GM19455 (cell line): ENCODE measurements around the gene TIPARP.
"Not testable (repeated sequence)": the region's sequence is repeated elsewhere in the genome, so short reads cannot be mapped to it uniquely, and the experiment has no call there.

ENCODE experiments used
- ATAC-seq: cut with Tn5 transposase; IDR thresholded peaks from one replicate; pipeline ENCODE4 v1.9.1; 2021; ENCODE audit not compliant: unreplicated experiment

The TIPARP gene

DNA sequence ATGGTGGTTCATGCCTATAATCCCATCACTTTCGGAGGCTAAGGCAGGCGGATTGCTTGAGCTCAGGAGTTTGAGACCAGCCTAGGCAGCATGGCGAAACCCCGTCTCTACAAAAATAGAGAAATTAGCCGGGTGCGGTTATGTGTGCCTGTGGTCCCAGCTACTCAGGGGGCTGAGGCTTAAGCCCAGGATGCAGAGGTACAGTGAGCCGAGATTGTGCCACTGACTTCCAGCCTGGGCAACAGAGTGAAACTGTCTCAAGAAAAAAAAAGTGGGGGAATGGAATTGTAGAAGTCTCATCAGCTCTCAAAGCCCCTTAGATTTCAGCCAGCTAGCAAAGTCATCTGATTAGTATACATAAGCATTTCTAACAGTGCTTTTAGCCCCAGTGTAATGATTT, 33.2 kb downstream of the TIPARP start:
- ATAC-seq, result no peak

DNA sequence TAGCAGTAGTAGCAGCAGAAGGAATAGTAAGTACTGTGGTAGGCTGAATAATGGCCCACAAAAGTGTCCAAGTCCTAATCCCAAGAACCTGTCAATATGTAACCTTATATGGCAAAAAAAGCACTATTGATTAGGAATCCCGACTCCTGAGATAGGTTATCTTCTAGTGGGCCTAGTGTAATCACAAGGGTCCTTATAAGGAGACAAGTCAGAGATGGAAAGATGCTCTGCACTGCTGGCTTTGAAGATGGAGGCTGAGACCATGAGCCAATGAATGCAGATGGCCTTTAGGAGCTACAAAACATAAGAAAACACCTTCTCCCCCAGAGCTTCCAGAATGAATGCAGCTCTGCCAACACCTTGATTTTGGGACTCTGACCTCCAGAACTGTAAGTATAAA, 36.0 kb downstream of the TIPARP start:
- no peak for ATAC-seq

DNA sequence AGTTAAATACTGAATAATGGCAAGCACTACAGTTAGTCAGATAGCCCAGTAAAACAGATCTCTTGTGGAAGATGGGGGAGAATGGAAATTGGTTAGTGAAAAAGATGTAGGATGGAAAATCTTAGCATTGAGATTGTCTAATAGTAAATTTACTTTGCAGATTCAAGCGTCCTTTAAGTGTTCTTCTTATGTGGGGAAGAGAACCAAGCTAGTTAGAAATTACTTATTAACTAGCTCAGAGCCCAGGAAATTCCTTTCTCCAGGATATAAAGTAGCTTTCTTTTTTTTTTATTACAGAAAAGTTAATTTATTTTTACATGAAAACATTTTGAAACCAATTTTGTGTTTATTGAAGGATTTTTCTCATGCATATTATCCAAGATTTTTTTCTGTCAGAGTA, 36.7 kb downstream of the TIPARP start:
- ATAC-seq, result no peak

DNA sequence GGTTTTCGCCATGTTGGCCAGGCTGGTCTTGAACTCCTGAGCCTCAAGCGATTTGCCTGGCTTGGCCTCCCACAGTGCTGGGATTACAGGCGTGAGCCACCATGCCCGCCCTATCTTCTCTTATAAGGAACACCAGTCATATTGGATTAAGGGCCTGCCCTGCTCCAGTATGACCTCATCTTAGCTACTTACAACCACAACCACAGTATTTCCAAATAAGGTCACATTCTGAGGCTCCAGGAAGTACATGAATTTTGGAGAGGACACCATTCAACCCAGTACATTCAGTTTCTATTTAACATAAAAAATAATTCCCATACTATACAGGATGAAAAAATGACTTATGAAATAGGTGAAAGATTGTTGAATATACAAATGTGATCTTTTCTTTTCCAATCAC, 37.6 kb downstream of the TIPARP start:
- not testable (repeated sequence) for ATAC-seq

DNA sequence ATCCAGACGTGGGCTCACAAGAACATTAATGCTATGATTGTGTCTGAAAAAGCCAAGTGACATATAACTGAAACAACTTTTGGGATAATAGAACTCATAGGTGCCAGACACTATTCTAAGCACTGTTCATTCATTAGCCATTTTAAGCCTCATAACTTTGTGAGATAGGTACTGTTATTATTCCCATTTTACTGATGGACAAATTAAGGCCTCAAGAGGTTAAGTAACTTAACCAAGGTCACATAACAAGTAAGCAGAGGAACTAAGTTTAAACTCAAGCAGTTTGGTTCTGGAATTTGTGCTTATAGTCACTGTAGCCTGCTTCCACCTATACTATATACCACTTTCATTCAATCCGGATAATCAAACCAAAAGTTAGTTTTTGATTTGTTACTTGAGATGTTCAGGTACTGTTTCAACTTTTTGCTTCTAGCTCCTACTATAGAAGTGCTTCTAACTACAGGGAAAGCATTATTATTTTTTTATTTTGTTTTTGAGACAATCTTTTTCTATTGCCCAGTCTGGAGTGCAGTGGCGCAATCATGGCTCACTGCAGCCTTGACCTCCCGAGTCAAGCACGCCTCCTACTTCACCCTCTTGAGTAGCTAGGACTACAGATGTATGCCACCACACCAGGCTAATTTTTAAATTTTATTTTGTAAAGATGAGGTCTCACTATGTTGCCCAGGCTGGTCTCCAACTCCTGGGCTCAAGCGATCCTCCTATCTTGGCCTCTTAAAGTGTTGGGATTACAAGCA, 41.9 kb downstream of the TIPARP start:
- no peak for ATAC-seq

DNA sequence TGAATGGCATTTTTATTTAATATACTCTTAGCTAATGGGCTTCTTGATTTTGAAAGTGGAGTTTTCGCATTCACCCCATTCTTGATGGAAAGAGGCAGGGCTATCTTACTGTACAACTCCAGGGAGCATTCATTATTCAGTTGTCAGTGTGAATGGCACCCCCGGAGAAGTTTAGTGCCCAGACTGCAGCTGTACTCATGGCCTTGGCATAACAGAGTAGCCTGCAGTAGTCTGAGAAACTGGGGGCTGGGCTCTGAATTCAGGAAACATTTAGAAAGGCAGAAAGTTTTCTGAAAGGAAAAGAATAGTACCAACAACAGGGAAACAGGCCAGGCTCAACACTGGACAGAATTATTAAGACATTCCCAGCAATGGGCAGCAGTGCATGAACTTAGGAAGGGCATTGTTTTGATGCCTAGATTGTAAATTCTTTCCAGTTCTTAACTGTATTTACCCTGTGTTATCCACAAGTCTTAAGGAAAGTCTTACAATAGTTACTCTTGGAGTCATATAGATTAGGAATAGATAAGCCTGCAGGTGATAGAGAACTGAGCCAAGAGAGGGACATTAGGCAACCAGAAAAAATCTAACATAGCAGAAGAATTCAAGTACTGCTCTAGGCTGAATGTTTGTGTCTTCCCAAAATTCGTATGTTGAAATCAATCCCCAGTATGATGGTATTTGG, 44.4 kb downstream of the TIPARP start:
- ATAC-seq, result no peak

DNA sequence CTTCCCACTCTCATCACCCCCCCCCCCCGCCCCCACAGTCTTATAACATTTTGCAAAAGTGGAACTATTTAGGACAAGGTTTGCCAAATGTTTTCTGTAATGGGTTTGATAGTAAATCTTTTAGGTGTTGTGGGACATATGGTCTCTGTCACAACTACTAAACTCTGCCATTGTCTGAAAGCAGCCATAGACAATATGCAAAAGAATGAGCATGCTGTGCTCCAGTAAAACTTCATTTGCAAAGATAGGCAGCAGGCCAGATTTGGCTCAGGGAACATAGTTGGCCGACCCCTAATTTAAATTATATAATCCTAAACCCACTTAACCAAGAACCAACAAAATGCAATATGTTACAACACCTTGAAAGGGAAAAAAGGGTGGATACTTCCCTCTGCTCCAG, 46.4 kb downstream of the TIPARP start:
- no peak for ATAC-seq

DNA sequence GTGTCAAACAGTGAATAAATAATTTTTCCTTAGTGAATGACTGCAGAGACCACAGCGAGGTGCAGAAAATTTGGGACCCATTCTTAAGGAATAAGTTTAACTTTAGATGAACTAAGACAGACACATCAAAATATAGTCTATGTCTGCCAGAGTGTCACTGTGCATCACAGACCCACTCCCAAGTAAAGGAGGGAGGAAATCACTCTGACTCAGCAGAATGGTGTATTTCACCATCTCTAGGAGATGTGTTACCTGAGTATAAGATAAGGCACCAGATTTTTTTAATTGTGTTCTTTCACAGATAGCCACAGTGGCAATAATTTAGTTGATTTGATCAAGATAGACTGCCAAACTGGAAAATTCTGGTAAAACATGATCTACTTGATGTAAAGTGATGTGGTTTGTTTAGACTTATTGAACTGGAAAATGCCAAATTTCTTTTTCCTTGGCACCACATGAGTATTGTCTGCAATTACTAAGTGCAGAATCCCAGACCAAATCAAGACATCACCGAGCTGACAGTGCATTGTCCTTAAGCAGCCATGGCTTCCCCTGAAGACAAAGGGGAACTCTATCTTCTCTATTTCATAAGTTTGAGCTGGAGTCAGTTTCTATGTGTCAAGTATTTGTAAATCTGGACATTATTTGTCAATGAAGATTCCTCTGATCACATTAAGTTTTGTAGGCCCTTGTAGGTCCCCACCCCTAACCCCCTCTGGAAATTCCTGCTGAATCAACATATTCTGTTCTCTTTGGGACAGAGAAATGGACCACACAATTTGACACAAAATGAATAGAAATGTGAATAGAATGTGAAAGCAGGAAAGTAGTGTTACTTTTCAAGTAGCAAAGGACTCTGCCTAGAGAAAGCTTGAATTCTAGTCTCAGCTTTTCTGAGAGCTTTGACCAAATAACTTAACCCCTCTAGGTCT, 47.6 kb downstream of the TIPARP start:
- no peak for ATAC-seq

DNA sequence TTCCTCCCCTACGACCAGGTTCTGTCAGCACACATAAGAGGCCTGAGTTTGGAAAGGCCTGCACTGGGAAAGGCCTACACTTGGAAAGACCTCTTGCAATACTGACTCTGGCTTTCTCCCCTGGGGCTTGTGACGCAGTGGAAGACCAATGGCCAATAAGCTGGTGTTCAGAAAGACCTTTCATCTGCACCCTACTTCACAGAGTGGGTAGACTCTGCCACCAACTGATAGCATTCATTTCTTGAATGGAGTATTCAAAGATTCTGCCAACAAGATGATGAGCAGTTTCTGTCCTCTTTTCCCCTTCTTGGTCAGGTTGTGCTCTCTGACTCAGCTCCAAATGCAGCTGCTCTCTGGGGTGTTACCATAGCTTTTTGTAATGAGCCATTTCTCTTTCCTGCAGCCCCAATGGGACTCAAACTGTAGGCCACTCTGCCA, 48.8 kb downstream of the TIPARP start:
- no peak for ATAC-seq

DNA sequence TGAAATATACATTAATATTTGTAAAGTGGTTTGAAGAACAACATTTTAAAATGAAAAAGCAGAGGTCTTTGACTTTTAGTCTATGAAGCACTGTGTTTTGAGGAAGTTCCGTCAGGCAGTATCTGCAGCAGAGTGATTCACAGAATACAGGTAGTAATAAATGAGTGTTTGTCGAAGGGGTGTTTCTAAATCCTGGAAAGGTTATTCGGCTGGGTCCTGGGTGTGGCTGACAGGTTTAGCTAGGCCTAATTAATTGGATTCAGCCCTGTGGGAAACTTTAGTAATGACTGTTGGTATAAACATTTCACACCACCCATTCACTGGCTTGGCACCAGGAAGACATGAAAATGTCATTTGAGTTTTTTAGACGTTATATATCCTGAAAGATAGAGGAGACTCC, 51.3 kb downstream of the TIPARP start:
- no peak for ATAC-seq

DNA sequence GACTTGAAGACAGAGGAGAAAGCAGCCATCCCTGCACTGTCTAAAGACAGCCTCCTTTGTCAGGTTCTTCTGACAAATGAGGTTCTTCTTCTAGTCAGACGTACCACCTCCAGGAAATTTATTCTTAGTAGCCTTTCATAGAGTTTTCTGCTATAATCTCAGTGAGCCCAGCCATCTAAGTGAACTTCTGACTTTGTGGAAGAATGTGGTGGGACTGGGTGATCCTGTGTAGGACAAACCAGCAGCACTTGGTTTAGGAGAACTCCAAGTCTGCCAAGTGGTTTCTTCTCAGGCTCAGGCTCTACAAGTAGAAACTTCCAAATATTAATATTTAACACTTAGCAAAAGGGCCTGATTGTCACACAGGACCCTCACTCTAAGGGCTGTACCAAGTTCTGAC, 52.1 kb downstream of the TIPARP start:
- ATAC-seq, result no peak

DNA sequence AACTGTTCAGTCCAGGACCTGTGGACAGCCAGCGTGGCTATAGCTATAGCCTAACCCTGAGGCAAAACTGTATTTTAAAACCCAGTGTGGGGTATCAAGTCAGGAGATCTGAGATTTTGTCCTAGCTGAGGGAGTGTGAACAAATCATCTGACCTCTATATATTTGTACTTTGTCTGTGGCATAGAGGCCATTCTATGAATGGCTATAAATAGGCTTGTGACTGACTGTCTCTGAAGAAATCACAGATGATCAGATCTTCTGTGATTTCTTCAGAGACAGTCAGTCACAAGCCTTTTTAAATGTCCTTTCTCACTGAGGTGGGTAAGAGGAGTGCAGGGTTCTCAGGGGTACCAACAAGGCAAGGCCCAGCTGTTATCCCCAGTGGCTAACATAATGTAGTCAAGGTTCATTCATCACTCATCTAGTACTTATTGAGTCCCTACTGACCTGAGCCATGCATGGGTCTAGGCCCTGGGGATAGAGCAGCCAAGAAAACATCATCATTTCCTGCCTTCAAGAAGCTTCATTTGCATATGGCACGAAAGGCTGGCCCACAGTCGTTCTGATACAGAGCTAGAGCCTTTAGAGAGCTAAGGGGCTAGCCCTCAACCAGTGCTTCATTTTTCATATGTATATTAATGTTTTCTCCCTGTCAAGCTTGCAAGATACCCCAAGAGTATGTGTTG, 53.3 kb downstream of the TIPARP start:
- ATAC-seq, result peak; percentile 76

DNA sequence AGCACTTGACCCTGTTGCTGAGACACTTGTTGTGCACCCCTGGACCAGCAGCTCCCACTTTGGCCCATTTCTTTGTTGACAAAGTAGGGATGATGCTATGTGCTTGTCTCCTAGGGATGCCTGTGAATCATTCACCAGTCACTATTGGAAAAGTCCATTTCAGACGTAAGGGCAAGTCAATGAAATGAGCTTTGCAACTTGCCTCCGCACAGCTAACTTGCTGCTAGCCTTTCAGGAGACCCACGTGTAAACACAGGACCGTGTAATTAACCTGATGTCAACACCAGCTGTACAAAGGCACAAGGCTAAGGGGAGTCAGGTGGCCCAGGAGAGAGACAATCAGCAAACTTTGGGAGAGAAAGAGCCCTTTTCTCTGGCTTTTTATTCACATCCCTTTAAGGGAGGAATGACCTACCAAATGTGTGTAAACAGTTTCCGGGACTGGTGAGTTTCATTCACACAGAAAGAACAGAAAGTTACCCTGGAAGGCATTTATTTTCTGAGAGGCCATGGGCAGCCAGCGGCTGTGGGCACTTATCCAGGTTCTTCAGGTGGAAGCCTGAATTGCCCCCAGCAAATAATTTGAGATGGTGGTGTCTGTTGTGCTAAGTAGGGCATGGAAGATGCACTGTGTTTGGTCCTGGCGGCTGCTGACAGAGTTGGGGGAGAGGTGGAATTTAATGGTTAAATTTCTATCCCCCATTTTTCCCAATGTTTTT, 54.0 kb downstream of the TIPARP start:
- ATAC-seq, result peak; percentile 16

DNA sequence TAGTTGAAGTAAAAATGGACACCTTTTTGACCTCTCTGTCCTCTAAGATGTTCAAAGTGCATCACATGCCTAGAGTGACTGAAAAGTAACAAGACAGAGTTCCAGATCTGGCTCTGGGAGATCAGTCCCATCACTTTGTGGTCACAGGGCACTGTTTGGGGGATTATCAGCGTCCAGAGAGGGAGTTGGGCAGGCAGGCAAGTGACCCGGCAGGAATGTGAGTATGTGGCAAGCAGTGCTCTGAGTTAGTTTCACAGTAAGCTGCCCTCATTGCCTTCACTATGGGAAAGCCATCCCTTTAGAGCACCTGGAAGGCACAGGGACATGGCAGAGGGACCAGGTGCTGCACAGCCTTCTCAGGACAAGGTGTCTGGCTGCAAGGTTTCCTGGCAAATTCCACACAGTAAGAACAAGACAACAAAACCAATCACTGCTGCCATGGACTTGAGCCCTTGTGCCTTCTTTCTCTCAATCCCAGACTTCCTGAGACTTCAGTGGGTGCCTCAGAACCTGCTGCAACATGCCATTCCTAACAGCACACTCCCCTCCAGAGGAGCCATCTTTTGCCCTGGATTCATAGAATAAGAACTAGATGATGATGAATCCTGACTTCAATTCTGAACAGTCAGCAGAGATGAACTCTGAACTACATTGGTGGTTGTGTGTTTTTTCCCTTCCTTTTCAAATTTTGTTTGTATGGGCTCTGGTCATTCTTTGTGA, 55.2 kb downstream of the TIPARP start:
- ATAC-seq, result no peak

DNA sequence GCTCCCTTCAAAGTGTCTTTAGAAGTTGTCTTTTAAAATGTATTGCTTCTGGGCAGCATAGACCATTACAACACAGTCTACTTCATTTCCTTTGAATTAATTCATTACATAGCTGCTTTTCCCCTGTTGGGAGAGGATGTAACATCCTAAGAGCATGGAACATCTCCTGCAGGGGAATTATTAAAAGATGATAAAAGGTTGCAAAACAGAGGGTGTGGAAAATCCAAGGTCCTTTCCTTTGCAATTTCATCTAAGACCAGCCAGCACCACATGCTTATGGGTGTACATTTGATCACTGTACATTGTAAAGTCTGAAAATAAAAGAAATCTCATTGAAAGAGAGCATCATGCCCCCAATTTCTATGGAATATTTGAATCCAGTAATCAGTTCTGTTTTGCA, 57.4 kb downstream of the TIPARP start:
- ATAC-seq, result no peak

DNA sequence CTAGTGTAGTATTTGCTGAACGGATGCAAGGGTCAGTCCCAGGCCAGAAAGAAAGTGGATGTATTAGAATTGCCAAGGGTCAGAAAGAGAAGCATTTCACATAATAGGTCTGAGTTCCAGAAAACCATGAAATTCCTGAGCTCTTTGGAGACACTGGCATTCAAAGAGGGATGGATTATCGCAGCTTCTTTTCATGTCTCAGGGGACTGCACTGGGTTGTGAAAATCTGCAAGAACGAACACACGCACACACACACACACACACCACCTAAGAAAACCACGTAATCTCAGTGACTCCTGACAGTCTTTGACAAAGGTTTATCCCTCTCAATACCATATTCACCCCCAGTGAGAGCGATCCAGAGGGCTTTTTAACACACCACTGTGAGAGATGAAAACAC, 57.9 kb downstream of the TIPARP start:
- no peak for ATAC-seq

DNA sequence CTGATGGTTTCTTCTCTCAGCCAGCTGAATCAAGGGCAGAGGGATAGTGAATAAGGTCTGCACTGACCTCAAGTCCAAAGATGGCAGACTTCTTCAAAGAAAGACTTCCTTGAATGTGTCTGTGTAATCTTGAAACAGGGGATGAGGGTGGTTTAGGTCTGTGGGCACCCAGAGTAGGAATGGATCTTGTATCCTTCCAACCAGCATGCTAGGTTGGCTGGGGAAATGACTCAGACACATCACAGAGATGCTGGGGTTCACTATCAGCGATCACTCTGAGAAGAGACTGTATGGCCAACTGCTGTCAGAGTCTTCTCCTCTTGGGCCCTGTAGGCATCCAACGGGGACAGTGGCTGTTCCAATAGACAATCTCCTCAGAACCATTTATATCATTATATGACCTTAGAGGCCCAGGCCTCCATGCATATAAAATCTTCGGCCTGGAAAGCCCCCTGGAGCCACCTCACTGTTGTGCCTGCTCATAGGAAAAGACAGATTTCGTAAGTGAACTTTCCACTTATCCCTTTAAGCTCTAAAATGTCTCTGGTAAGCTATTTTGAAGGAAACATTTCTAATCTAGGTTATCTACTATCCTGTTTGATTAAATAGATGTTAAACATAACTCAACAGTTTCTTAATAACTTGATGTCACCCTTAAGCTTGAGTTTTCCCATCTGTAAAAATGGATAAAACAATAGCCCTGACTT, 58.5 kb downstream of the TIPARP start:
- no peak for ATAC-seq

DNA sequence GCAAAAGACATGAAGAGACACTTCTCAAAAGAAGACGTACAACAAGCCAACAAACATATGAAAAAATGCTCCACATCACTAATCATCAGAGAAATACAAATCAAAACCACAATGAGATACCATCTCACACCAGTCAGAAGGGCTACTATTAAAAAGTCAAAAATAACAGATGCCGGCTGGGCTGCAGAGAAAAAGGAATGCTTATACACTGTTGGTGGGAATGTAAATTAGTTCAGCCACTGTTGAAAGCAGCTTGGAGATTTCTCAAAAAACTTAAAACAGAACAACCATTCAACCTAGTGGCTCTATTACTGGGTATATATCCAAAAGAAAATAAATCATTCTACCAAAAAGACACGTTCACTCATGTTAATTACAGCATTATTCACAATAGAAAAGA, 60.3 kb downstream of the TIPARP start:
- not testable (repeated sequence) for ATAC-seq

DNA sequence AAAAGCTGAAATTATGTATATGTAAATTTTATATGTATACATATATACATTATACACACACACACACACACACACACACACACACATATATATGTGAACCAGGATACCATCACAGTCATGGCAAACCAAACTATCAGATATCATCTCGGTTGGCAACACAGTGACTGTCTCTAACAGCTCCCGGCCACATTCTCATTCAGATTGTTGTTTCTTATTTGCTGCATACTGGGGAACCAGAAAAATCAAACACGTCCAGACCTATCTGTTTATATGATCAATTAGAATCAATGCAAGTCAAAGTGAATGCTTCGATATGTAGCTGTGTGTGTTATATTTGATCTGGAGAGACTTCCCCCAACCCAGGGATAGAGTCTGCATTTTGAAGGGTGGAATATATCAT, 61.1 kb downstream of the TIPARP start:
- no peak for ATAC-seq
